HepG2 (cell line): ENCODE measurements around the gene EIF1AD. TPM values are rescaled to one million over a fixed set of nuclear protein-coding genes. Genes with fewer than 3 reads are reported as not detected.

Experiments
- CBX5 ChIP-seq: sonication (generic); formaldehyde crosslinking; IDR thresholded peaks from 2 replicates; pipeline ENCODE4 v1.4.0; 2020; ENCODE audit warnings: missing genetic modification reagents, borderline replicate concordance
- KLF16 ChIP-seq, 2 experiments: sonication (generic) in 1 of 2; formaldehyde crosslinking in 1 of 2; IDR thresholded peaks; 2 replicates each; pipeline versions ENCODE4 v1.6.1 to v1.8.0; 2016 to 2023; ENCODE audit warnings: missing genetic modification reagents in 2 of 2, missing compliant biosample characterization in 1 of 2
- KMT2B ChIP-seq: IDR thresholded peaks from 2 replicates; pipeline ENCODE4 v1.6.1; 2016; ENCODE audit warnings: missing genetic modification reagents, missing compliant biosample characterization
- NCOA1 ChIP-seq: sonication (generic); formaldehyde crosslinking; IDR thresholded peaks from 2 replicates; pipeline ENCODE4 v1.9.0; 2021; ENCODE audit warnings: missing genetic modification reagents
- TBL1XR1 ChIP-seq: fragments of 150-350 bp; IDR thresholded peaks from 2 replicates; pipeline ENCODE4 v1.6.1; 2014; ENCODE audit warnings: borderline replicate concordance, low read length; ENCODE audit not compliant: partially characterized antibody
- ZNF83 ChIP-seq: sonication (generic); formaldehyde crosslinking; IDR thresholded peaks from 2 replicates; pipeline ENCODE4 v1.4.0; 2020; ENCODE audit warnings: missing genetic modification reagents, mild to moderate bottlenecking, borderline replicate concordance
- polyA plus RNA-seq, 8 experiments: library from polyadenylated mRNA; depleted of rRNA in 3 of 8; stranded (reverse) in 7 of 8; unstranded in 1 of 8; fragments of >200 nt; fragmentation: Illumina TruSeq in 4 of 8; extraction: Trizol in 4 of 8; gene quantifications; 2 replicates each; pipeline versions ENCODE4 v1.2.1 to v1.2.3, GENCODE V29; 2011 to 2016; ENCODE audit warnings: low read depth in 4 of 8, missing spikeins in 1 of 8, mixed read lengths in 1 of 8; ENCODE audit not compliant: insufficient read depth in 1 of 8
- total RNA-seq, 5 experiments: library from RNA; depleted of rRNA; stranded (reverse); fragments of >200 nt; fragmentation: Illumina TruSeq; extraction: Trizol; gene quantifications; 2 replicates each; pipeline ENCODE4 v1.2.3, GENCODE V29; 2016; ENCODE audit warnings: low read depth in 1 of 5
- TF ChIP-seq, protein P1 (sequence below): sonication (generic); formaldehyde crosslinking; IDR thresholded peaks from 2 replicates; pipeline ENCODE4 v1.8.0; 2022; ENCODE audit warnings: mild to moderate bottlenecking, missing genetic modification reagents; ENCODE audit not compliant: insufficient replicate concordance
- TF ChIP-seq, protein P2 (sequence below): sonication (generic); formaldehyde crosslinking; IDR thresholded peaks from 2 replicates; pipeline ENCODE4 v1.5.1; 2020; ENCODE audit warnings: missing genetic modification reagents, mild to moderate bottlenecking, borderline replicate concordance
- TF ChIP-seq, protein P3 (sequence below): sonication (generic); formaldehyde crosslinking; IDR thresholded peaks from 2 replicates; pipeline ENCODE4 v1.5.1; 2020; ENCODE audit warnings: mild to moderate bottlenecking, missing genetic modification reagents, moderate library complexity
- TF ChIP-seq, protein P4 (sequence below): sonication (generic); formaldehyde crosslinking; IDR thresholded peaks from 2 replicates; pipeline ENCODE4 v1.4.0; 2020; ENCODE audit warnings: mild to moderate bottlenecking, missing genetic modification reagents, borderline replicate concordance
- TF ChIP-seq, protein P5 (sequence below): sonication (generic); formaldehyde crosslinking; IDR thresholded peaks from 2 replicates; pipeline ENCODE4 v1.4.0; 2020; ENCODE audit warnings: mild to moderate bottlenecking, missing genetic modification reagents

The EIF1AD gene
- total and polyA plus RNA-seq, 2 of the 13 experiments (the other 11 are each of a cell fraction or from before 2014, with no cell fraction given): 18.2 to 30.8 TPM

DNA sequence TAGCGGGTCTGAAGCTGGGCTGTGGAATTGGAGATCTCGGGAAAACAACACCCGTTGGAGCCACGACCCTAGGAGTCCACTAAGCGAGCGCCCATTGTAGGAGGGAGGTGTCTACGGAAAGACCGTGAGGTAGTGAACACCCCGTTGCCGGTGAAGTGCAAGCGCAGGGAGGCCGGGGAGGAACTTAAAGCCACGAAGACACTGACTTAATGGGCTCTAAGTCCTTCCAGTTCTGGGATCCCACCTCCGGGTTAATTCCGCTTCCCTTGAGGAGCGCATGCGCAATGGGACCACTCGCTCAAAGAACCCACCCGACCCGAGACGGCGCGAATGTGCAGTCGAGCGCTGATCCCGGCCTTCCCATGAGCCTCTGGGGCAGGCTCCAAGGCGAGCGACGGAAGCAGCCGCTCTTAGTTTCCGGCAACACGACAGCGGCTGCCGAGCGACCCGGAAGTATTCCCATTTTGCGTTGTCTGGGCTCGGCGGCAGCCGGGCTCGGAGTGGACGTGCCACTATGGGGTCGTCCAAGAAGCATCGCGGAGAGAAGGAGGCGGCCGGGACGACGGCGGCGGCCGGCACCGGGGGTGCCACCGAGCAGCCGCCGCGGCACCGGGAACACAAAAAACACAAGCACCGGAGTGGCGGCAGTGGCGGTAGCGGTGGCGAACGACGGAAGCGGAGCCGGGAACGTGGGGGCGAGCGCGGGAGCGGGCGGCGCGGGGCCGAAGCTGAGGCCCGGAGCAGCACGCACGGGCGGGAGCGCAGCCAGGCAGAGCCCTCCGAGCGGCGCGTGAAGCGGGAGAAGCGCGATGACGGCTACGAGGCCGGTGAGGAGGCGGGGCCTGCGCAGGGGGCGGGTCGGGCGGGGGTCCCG is 40.5 kb downstream of the EIF1AD start, which contains the start of gene SART1 (continued):
- TF ChIP-seq NCOA1 (CRISPR knock-in tag): no peak
- TF ChIP-seq KLF16 (CRISPR knock-in tag; IDR thresholded peaks at IDR 0.05): peak in 1 of 2 experiments; percentile 90; a peak in 2 of 4 replicates
- TF ChIP-seq, protein P1, sequence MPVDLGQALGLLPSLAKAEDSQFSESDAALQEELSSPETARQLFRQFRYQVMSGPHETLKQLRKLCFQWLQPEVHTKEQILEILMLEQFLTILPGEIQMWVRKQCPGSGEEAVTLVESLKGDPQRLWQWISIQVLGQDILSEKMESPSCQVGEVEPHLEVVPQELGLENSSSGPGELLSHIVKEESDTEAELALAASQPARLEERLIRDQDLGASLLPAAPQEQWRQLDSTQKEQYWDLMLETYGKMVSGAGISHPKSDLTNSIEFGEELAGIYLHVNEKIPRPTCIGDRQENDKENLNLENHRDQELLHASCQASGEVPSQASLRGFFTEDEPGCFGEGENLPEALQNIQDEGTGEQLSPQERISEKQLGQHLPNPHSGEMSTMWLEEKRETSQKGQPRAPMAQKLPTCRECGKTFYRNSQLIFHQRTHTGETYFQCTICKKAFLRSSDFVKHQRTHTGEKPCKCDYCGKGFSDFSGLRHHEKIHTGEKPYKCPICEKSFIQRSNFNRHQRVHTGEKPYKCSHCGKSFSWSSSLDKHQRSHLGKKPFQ (CRISPR knock-in tag): no peak
- TF ChIP-seq, protein P2, sequence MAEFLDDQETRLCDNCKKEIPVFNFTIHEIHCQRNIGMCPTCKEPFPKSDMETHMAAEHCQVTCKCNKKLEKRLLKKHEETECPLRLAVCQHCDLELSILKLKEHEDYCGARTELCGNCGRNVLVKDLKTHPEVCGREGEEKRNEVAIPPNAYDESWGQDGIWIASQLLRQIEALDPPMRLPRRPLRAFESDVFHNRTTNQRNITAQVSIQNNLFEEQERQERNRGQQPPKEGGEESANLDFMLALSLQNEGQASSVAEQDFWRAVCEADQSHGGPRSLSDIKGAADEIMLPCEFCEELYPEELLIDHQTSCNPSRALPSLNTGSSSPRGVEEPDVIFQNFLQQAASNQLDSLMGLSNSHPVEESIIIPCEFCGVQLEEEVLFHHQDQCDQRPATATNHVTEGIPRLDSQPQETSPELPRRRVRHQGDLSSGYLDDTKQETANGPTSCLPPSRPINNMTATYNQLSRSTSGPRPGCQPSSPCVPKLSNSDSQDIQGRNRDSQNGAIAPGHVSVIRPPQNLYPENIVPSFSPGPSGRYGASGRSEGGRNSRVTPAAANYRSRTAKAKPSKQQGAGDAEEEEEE (CRISPR knock-in tag): no peak
- TF ChIP-seq, protein P3, sequence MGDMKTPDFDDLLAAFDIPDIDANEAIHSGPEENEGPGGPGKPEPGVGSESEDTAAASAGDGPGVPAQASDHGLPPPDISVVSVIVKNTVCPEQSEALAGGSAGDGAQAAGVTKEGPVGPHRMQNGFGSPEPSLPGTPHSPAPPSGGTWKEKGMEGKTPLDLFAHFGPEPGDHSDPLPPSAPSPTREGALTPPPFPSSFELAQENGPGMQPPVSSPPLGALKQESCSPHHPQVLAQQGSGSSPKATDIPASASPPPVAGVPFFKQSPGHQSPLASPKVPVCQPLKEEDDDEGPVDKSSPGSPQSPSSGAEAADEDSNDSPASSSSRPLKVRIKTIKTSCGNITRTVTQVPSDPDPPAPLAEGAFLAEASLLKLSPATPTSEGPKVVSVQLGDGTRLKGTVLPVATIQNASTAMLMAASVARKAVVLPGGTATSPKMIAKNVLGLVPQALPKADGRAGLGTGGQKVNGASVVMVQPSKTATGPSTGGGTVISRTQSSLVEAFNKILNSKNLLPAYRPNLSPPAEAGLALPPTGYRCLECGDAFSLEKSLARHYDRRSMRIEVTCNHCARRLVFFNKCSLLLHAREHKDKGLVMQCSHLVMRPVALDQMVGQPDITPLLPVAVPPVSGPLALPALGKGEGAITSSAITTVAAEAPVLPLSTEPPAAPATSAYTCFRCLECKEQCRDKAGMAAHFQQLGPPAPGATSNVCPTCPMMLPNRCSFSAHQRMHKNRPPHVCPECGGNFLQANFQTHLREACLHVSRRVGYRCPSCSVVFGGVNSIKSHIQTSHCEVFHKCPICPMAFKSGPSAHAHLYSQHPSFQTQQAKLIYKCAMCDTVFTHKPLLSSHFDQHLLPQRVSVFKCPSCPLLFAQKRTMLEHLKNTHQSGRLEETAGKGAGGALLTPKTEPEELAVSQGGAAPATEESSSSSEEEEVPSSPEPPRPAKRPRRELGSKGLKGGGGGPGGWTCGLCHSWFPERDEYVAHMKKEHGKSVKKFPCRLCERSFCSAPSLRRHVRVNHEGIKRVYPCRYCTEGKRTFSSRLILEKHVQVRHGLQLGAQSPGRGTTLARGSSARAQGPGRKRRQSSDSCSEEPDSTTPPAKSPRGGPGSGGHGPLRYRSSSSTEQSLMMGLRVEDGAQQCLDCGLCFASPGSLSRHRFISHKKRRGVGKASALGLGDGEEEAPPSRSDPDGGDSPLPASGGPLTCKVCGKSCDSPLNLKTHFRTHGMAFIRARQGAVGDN: peak; percentile 94
- TF ChIP-seq, protein P4, sequence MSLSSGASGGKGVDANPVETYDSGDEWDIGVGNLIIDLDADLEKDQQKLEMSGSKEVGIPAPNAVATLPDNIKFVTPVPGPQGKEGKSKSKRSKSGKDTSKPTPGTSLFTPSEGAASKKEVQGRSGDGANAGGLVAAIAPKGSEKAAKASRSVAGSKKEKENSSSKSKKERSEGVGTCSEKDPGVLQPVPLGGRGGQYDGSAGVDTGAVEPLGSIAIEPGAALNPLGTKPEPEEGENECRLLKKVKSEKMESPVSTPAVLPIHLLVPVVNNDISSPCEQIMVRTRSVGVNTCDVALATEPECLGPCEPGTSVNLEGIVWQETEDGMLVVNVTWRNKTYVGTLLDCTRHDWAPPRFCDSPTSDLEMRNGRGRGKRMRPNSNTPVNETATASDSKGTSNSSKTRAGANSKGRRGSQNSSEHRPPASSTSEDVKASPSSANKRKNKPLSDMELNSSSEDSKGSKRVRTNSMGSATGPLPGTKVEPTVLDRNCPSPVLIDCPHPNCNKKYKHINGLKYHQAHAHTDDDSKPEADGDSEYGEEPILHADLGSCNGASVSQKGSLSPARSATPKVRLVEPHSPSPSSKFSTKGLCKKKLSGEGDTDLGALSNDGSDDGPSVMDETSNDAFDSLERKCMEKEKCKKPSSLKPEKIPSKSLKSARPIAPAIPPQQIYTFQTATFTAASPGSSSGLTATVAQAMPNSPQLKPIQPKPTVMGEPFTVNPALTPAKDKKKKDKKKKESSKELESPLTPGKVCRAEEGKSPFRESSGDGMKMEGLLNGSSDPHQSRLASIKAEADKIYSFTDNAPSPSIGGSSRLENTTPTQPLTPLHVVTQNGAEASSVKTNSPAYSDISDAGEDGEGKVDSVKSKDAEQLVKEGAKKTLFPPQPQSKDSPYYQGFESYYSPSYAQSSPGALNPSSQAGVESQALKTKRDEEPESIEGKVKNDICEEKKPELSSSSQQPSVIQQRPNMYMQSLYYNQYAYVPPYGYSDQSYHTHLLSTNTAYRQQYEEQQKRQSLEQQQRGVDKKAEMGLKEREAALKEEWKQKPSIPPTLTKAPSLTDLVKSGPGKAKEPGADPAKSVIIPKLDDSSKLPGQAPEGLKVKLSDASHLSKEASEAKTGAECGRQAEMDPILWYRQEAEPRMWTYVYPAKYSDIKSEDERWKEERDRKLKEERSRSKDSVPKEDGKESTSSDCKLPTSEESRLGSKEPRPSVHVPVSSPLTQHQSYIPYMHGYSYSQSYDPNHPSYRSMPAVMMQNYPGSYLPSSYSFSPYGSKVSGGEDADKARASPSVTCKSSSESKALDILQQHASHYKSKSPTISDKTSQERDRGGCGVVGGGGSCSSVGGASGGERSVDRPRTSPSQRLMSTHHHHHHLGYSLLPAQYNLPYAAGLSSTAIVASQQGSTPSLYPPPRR: 0 out of 2 replicates have a peak, but pooled peaks have one; percentile 27
- TF ChIP-seq, protein P5, sequence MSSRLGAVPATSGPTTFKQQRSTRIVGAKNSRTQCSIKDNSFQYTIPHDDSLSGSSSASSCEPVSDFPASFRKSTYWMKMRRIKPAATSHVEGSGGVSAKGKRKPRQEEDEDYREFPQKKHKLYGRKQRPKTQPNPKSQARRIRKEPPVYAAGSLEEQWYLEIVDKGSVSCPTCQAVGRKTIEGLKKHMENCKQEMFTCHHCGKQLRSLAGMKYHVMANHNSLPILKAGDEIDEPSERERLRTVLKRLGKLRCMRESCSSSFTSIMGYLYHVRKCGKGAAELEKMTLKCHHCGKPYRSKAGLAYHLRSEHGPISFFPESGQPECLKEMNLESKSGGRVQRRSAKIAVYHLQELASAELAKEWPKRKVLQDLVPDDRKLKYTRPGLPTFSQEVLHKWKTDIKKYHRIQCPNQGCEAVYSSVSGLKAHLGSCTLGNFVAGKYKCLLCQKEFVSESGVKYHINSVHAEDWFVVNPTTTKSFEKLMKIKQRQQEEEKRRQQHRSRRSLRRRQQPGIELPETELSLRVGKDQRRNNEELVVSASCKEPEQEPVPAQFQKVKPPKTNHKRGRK: no peak
- peak; percentile 49; the same call in 1 of the 2 replicates for TF ChIP-seq CBX5 (CRISPR knock-in tag)
- TF ChIP-seq ZNF83: no peak
- TF ChIP-seq TBL1XR1: no peak
- TF ChIP-seq KMT2B (CRISPR knock-in tag): peak; percentile 91
